Naive thymus-derived CD4-positive, alpha-beta T cell (primary cell): Measurements from ENCODE around the gene IGSF8. TPM values are rescaled to one million over a fixed set of nuclear protein-coding genes. Genes with fewer than 3 reads are reported as not detected.

Experiments used
- ATAC-seq: fragments of 150-1000 bp; cut with Tn5 transposase; 2 replicates; pipeline ENCODE4 v1.10.0; 2021; ENCODE audit warnings: mild to moderate bottlenecking, moderate library complexity
- CTCF ChIA-PET: fragments of 350-600 bp; sonication (Branson Sonifier 250); formaldehyde crosslinking; loops from one replicate; lab custom pipeline; 2021; ENCODE audit warnings: antibody characterized with exemption; lab: Charles Lee
- POLR2A ChIA-PET: fragments of 350-600 bp; sonication (Branson Sonifier 250); formaldehyde crosslinking; loops from one replicate; lab custom pipeline; 2021; ENCODE audit warnings: antibody characterized with exemption, inconsistent platforms; lab: Charles Lee
- DNase-seq, 9 donors: peaks; one replicate each; pipeline versions ENCODE4 v3.0.0 to v3.0.0-alpha.2; 2020 to 2022; ENCODE audit warnings: mixed read lengths in 1 of 9
- H3K27ac ChIP-seq: one replicate; pipeline ENCODE4 v1.7.0; 2013; ENCODE audit warnings: mild to moderate bottlenecking, low read depth, low read length, moderate library complexity
- H3K27me3 ChIP-seq, 2 donors: one replicate each; pipeline ENCODE4 v1.7.0; 2013; ENCODE audit warnings: low read length in 2 of 2, mild to moderate bottlenecking in 2 of 2, moderate library complexity in 2 of 2; ENCODE audit not compliant: control insufficient read depth in 2 of 2, insufficient read depth in 2 of 2
- H3K36me3 ChIP-seq, 3 experiments: 1 replicate in 2 of 3; 2 replicates in 1 of 3; pipeline ENCODE4 v1.7.0; 2013; ENCODE audit warnings: low read length in 3 of 3, mild to moderate bottlenecking in 3 of 3, moderate library complexity in 1 of 3; ENCODE audit not compliant: insufficient read depth in 3 of 3, control insufficient read depth in 2 of 3
- H3K4me1 ChIP-seq, 2 donors: one replicate each; pipeline ENCODE4 v1.7.0; 2013; ENCODE audit warnings: low read length in 2 of 2, mild to moderate bottlenecking in 2 of 2, moderate library complexity in 1 of 2; ENCODE audit not compliant: control insufficient read depth in 2 of 2, insufficient read depth in 2 of 2
- H3K4me3 ChIP-seq: 2 replicates; pipeline ENCODE4 v1.7.0; 2013; ENCODE audit warnings: mild to moderate bottlenecking, low read length
- H3K9me3 ChIP-seq, 3 experiments: 1 replicate in 2 of 3; 2 replicates in 1 of 3; pipeline ENCODE4 v1.7.0; 2013; ENCODE audit warnings: low read length in 3 of 3; ENCODE audit not compliant: control insufficient read depth in 2 of 3
- H3K27ac Mint-ChIP-seq, 9 donors: one replicate each; pipeline ENCODE4 v1.8.0; 2020 to 2022; ENCODE audit warnings: mixed read lengths in 9 of 9, mild to moderate bottlenecking in 8 of 9, moderate library complexity in 5 of 9, inconsistent platforms in 2 of 9
- H3K27me3 Mint-ChIP-seq, 5 donors: one replicate each; pipeline ENCODE4 v1.8.0; 2021 to 2022; ENCODE audit warnings: mixed read lengths in 5 of 5, mild to moderate bottlenecking in 1 of 5
- H3K36me3 Mint-ChIP-seq, 5 donors: one replicate each; pipeline ENCODE4 v1.8.0; 2020 to 2022; ENCODE audit warnings: mixed read lengths in 5 of 5, mild to moderate bottlenecking in 3 of 5, inconsistent platforms in 1 of 5
- H3K4me1 Mint-ChIP-seq, 7 donors: one replicate each; pipeline ENCODE4 v1.8.0; 2020 to 2022; ENCODE audit warnings: mixed read lengths in 7 of 7, mild to moderate bottlenecking in 3 of 7, inconsistent platforms in 1 of 7
- H3K4me3 Mint-ChIP-seq, 10 donors: one replicate each; pipeline ENCODE4 v1.8.0; 2020 to 2022; ENCODE audit warnings: mild to moderate bottlenecking in 10 of 10, mixed read lengths in 10 of 10, moderate library complexity in 6 of 10, inconsistent platforms in 2 of 10
- H3K9me3 Mint-ChIP-seq, 11 donors: one replicate each; pipeline ENCODE4 v1.8.0; 2020 to 2022; ENCODE audit warnings: mixed read lengths in 11 of 11, mild to moderate bottlenecking in 4 of 11, inconsistent platforms in 1 of 11, moderate library complexity in 1 of 11
- intact Hi-C, 2 donors: fragments of 100-400 bp; cut with micrococcal nuclease; formaldehyde crosslinking; loops; one replicate each; pipeline ENCODE4 v1.15.1; 2023
- polyA plus RNA-seq, 2 donors: library from polyadenylated mRNA; unstranded; fragments of 300-500 nt; fragmentation: Illumina TruSeq; gene quantifications; one replicate each; pipeline ENCODE4 v1.2.3, GENCODE V29; 2021
- total RNA-seq, 6 experiments: library from RNA in 5 of 6; stranded (reverse) in 5 of 6; gene quantifications; 1 replicate in 5 of 6; 2 replicates in 1 of 6; pipeline ENCODE4 v1.2.3 and lab custom pipeline; 2021 to 2026

The IGSF8 gene
- total and polyA plus RNA-seq, 7 experiments from 2014 or later, result 31.9 to 68.7 (median 44.8) TPM

DNA sequence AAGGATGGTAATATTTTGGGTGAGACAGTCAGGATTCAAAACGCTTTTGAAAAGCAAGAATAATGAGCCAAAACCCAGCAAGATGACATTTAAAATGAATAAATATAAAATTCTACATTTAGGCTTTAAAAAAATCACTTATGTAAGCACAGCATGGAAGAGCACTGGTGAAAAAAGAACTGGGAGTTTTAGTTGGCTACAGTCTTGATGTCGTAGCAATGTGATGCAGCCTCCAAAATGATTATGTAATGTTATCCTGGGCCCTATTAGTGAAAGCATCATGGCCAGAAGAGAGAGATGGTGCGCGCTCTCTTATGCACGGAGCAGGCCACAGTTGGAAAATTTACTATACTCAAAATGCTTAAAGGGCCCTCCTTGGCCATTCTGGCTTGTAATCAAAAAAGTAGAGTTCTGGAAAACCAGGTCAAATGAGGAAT, 11.9 kb downstream of the IGSF8 start:
- intact Hi-C loops, result loop anchor here in 1 of 2 donors (10.0 kb wide), 1 partner anchor 952 kb away; no protein-coding TSS in a partner anchor
- H3K9me3 ChIP-seq, result no peaks in the 10 kb centered on the region
- ATAC-seq, result no peak

DNA sequence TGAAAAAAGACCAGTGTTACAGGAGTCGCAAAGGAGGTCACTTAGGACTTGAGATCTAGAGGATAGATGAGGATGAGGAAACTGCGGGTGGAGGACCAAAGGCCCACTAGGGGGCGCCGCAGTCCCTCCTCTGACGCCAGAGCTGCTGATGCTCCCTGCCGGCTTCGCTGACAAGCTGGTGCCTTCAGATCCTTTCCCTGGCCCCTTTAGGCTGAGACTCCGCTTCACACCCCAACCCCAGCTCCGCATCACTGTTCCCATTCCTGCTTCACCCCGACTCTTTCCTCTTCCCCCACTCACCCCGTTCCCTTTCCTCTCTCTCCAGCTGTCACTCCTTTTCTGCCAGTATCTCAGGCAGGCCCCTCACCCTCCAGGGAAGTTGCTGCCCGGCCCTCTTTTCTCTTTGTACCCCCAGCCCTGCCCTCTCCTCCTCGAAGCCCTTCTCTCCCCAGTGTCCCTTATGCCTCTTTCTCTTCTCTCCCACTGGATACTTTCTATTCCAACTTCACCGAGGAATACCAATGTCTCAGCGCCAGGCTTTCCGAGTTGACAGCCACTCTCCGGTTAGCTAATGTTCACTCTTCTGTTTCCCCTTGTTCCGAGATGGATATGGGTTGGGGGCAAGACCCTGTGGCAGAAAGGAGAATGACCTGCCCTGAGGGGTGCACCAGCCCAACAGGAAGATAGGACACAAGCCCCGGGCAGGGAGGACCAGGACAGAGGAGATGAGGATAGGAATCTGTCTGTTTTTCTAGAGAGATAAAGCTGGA, 12.5 kb downstream of the IGSF8 start:
- H3K4me3 Mint-ChIP-seq, result peak overlapping the region in 6 of 10 donors; percentile 9 to 47 (median 34)
- CTCF ChIA-PET, result interaction anchor here (0.6 to 5.6 kb wide), 28 partner anchors 11 to 294 kb away, joined by 3 to 73 read pairs (median 4); partner anchors contain the start of genes IGSF8, KCNJ10 and PIGM

More for the DNA sequence above, 11.9 kb downstream of the IGSF8 start:
- peaks cover 0 to 7% of the 10 kb centered on the region in 2 donors for H3K4me1 ChIP-seq
- no peak for DNase-seq
- Mint-ChIP-seq H3K4me3 (no peak overlapping the region), H3K4me1 (peaks cover 7 to 24% (median 18%) of the 10 kb centered on the region in 7 donors), H3K9me3 (no peaks in the 10 kb centered on the region), H3K27me3 (peaks cover 12 to 21% (median 13%) of the 10 kb centered on the region in 5 donors), H3K36me3 (peaks cover 8 to 17% (median 11%) of the 10 kb centered on the region in 5 donors), H3K27ac (peak overlapping the region in 3 of 9 donors; percentile 9 to 69 (median 57))
- ChIA-PET POLR2A (interaction anchor here (0.5 to 4.1 kb wide), 5 partner anchors 12 to 198 kb away, joined by 3 to 22 read pairs (median 7); partner anchors contain the start of genes IGSF8 and PEX19), CTCF (interaction anchor here (1.0 to 5.6 kb wide), 10 partner anchors 10 to 205 kb away, joined by 3 to 73 read pairs (median 8); partner anchors contain the start of gene IGSF8)
- H3K27me3 ChIP-seq, result peaks cover 2 to 4% of the 10 kb centered on the region in 2 donors
- no peak overlapping the region for H3K4me3 ChIP-seq
- peaks cover 0 to 49% (median 15%) of the 10 kb centered on the region in 3 experiments for H3K36me3 ChIP-seq
- no peak overlapping the region for H3K27ac ChIP-seq

DNA sequence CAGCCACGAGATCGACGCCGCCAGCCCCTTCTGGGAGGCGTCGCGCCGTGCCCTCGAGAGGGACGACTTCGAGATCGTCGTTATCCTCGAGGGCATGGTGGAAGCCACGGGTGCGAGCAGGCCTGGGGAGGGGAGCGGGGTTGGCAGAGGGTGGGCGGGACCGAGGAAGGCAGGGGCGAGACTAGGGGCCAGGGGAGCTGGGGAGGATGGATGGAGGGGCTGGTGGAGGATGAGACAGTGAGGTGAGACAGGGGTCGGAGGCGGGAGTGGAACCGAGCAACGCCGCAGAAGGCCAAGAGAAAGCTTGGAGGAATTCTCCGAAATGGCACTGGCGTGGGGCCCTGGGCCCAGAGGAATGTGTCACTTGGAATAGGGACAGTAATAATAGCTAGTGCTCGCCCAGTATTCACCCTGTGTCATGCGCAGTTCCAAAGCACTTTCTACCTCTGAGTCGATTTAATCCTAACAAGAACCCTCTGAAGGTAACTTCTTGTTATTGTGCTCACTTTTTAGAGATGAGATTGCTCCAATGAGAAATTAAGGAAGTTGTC, 13.6 kb downstream of the IGSF8 start:
- ChIA-PET CTCF (interaction anchor here (0.6 to 5.6 kb wide), 19 partner anchors 11 to 295 kb away, joined by 3 to 73 read pairs (median 6); partner anchors contain the start of genes IGSF8, KCNJ10 and PIGM), POLR2A (interaction anchor here (0.7 to 4.1 kb wide), 5 partner anchors 9 to 206 kb away, joined by 3 to 22 read pairs (median 5); partner anchors contain the start of gene IGSF8)
- H3K36me3 Mint-ChIP-seq, result peaks cover 4 to 17% (median 8%) of the 10 kb centered on the region in 5 donors
- no peak for ATAC-seq
- H3K27ac ChIP-seq, result no peak overlapping the region
- peaks cover 0 to 33% (median 7%) of the 10 kb centered on the region in 3 experiments for H3K36me3 ChIP-seq
- no peaks in the 10 kb centered on the region for H3K9me3 ChIP-seq
- H3K9me3 Mint-ChIP-seq, result no peaks in the 10 kb centered on the region
- peaks cover 24 to 37% (median 30%) of the 10 kb centered on the region in 5 donors for H3K27me3 Mint-ChIP-seq
- peaks cover 10% of the 10 kb centered on the region in 2 donors for H3K27me3 ChIP-seq
- no peak overlapping the region for H3K27ac Mint-ChIP-seq
- peaks cover 0 to 7% of the 10 kb centered on the region in 2 donors for H3K4me1 ChIP-seq
- peak overlapping the region in 6 of 10 donors; percentile 30 to 84 (median 74) for H3K4me3 Mint-ChIP-seq
- intact Hi-C loops, result loop anchor here (1.0 to 10.0 kb wide), 11 partner anchors 13 to 950 kb away; partner anchors contain the start of genes IGSF8 (in 2 of the 2), KCNJ10 (in 1 of the 2) and PIGM (in 1 of the 2)
- peaks cover 12 to 24% (median 17%) of the 10 kb centered on the region in 7 donors for H3K4me1 Mint-ChIP-seq
- no peak overlapping the region for H3K4me3 ChIP-seq
- no peak for DNase-seq

More for the DNA sequence above, 12.5 kb downstream of the IGSF8 start:
- no peak overlapping the region for H3K27ac ChIP-seq
- H3K36me3 ChIP-seq, result peaks cover 0 to 43% (median 9%) of the 10 kb centered on the region in 3 experiments
- Mint-ChIP-seq H3K36me3 (peaks cover 8 to 17% (median 11%) of the 10 kb centered on the region in 5 donors), H3K27me3 (peaks cover 18 to 27% (median 19%) of the 10 kb centered on the region in 5 donors), H3K27ac (peak overlapping the region in 7 of 9 donors; percentile 46 to 80 (median 76)), H3K4me1 (peaks cover 10 to 24% (median 20%) of the 10 kb centered on the region in 7 donors), H3K9me3 (no peaks in the 10 kb centered on the region)
- DNase-seq (peak; percentile 55 to 81 (median 72)), ATAC-seq (peak; percentile 81)
- no peaks in the 10 kb centered on the region for H3K9me3 ChIP-seq
- no peak overlapping the region for H3K4me3 ChIP-seq
- peaks cover 8 to 9% of the 10 kb centered on the region in 2 donors for H3K27me3 ChIP-seq
- intact Hi-C loops, result loop anchor here (1.0 to 10.0 kb wide), 7 partner anchors 12 to 951 kb away; partner anchors contain the start of gene IGSF8 (in 2 of the 2)
- peaks cover 0 to 7% of the 10 kb centered on the region in 2 donors for H3K4me1 ChIP-seq
- POLR2A ChIA-PET, result interaction anchor here (0.9 to 4.1 kb wide), 7 partner anchors 10 to 205 kb away, joined by 3 to 22 read pairs (median 5); partner anchors contain the start of genes IGSF8, PEX19 and PIGM

DNA sequence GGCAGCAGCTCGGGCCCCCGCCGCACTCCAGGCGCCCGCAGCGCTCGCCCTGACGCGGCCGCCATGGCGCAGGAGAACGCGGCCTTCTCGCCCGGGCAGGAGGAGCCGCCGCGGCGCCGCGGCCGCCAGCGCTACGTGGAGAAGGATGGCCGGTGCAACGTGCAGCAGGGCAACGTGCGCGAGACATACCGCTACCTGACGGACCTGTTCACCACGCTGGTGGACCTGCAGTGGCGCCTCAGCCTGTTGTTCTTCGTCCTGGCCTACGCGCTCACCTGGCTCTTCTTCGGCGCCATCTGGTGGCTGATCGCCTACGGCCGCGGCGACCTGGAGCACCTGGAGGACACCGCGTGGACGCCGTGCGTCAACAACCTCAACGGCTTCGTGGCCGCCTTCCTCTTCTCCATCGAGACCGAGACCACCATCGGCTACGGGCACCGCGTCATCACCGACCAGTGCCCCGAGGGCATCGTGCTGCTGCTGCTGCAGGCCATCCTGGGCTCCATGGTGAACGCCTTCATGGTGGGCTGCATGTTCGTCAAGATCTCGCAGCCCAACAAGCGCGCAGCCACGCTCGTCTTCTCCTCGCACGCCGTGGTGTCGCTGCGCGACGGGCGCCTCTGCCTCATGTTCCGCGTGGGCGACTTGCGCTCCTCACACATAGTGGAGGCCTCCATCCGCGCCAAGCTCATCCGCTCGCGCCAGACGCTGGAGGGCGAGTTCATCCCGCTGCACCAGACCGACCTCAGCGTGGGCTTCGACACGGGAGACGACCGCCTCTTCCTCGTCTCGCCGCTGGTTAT, 14.2 kb downstream of the IGSF8 start:
- Histone ChIP-seq H3K9me3 (no peaks in the 10 kb centered on the region), H3K27ac (no peak overlapping the region), H3K36me3 (peaks cover 0 to 26% (median 7%) of the 10 kb centered on the region in 3 experiments), H3K4me1 (peaks cover 0 to 7% of the 10 kb centered on the region in 2 donors), H3K27me3 (peaks cover 13% of the 10 kb centered on the region in 2 donors), H3K4me3 (peak overlapping the region; percentile 51)
- peak overlapping the region in 7 of 9 donors; percentile 10 to 53 (median 45) for H3K27ac Mint-ChIP-seq
- no peaks in the 10 kb centered on the region for H3K9me3 Mint-ChIP-seq
- ATAC-seq, result peak; percentile 86
- peaks cover 26 to 44% (median 36%) of the 10 kb centered on the region in 5 donors for H3K27me3 Mint-ChIP-seq
- peaks cover 12 to 24% (median 17%) of the 10 kb centered on the region in 7 donors for H3K4me1 Mint-ChIP-seq
- intact Hi-C loops, result loop anchor here (1.0 to 10.0 kb wide), 6 partner anchors 14 to 949 kb away; partner anchors contain the start of genes KCNJ10 (in 1 of the 2) and PIGM (in 1 of the 2)
- peaks cover 4 to 17% (median 8%) of the 10 kb centered on the region in 5 donors for H3K36me3 Mint-ChIP-seq
- ChIA-PET CTCF (interaction anchor here (0.8 to 5.6 kb wide), 8 partner anchors 12 to 207 kb away, joined by 3 to 73 read pairs (median 8); partner anchors contain the start of genes IGSF8, KCNJ10 and TAGLN2), POLR2A (interaction anchor here (0.7 to 4.1 kb wide), 5 partner anchors 9 to 18 kb away, joined by 3 to 22 read pairs (median 5); partner anchors contain the start of gene IGSF8)
- peak; percentile 52 to 77 (median 72) for DNase-seq
- H3K4me3 Mint-ChIP-seq, result peak overlapping the region; percentile 63 to 84 (median 76)

- POLR2A ChIA-PET, result interaction anchor here (1.1 kb wide), 1 partner anchor 16 kb away, joined by 3 read pairs; the partner anchor contains the start of gene IGSF8
- CTCF ChIA-PET, result interaction anchor here (0.7 to 5.1 kb wide), 3 partner anchors 10 to 208 kb away, joined by 3 to 71 read pairs (median 4); no protein-coding TSS in a partner anchor
- peaks cover 17% of the 10 kb centered on the region in 2 donors for H3K27me3 ChIP-seq
- peaks cover 0 to 2% (median 0%) of the 10 kb centered on the region in 11 donors for H3K9me3 Mint-ChIP-seq
- DNase-seq, result no peak
- H3K9me3 ChIP-seq, result no peaks in the 10 kb centered on the region
- H3K4me1 ChIP-seq, result peaks cover 0 to 7% of the 10 kb centered on the region in 2 donors
- peaks cover 12 to 18% (median 15%) of the 10 kb centered on the region in 7 donors for H3K4me1 Mint-ChIP-seq
- H3K4me3 Mint-ChIP-seq, result peak overlapping the region in 9 of 10 donors; percentile 27 to 84 (median 59)
- peaks cover 36 to 49% (median 45%) of the 10 kb centered on the region in 5 donors for H3K27me3 Mint-ChIP-seq
- no peak overlapping the region for H3K27ac ChIP-seq
- H3K4me3 ChIP-seq, result no peak overlapping the region
- H3K36me3 ChIP-seq, result peaks cover 0 to 13% (median 2%) of the 10 kb centered on the region in 3 experiments
- no peak for ATAC-seq
- intact Hi-C loops, result loop anchor here (5.0 to 10.0 kb wide), 2 partner anchors 51 to 948 kb away; partner anchors contain the start of gene PIGM (in 1 of the 2)
- H3K36me3 Mint-ChIP-seq, result peaks cover 0 to 8% (median 8%) of the 10 kb centered on the region in 5 donors
- H3K27ac Mint-ChIP-seq, result no peak overlapping the region
Measured at GRCh38 chr1:160082926-160083325, 15.5 kb downstream of the IGSF8 start.
